Suprapubic skin (tissue), 4 donors: ENCODE measurements around the gene ADCY6.

Experiments
- CTCF ChIP-seq, 2 donors: fragments of 200-600 bp in 1 of 2; fragments of 450-650 bp in 1 of 2; sonication (generic) in 1 of 2; IDR thresholded peaks; one replicate each; pipeline ENCODE4 v1.5.1; 2016 to 2019; ENCODE audit warnings: antibody characterized with exemption in 2 of 2, mild to moderate bottlenecking in 1 of 2, moderate library complexity in 1 of 2
- EP300 ChIP-seq: sonication (generic); formaldehyde crosslinking; IDR thresholded peaks from one replicate; pipeline ENCODE4 v1.6.1; 2017; ENCODE audit warnings: antibody characterized with exemption
- POLR2A ChIP-seq, 2 donors: fragments of 450-650 bp; IDR thresholded peaks; one replicate each; pipeline ENCODE4 v1.6.1; 2017; ENCODE audit warnings: antibody characterized with exemption in 2 of 2, mild to moderate bottlenecking in 2 of 2, moderate library complexity in 2 of 2
- POLR2AphosphoS5 ChIP-seq, 3 donors: sonication (generic); formaldehyde crosslinking; IDR thresholded peaks; one replicate each; pipeline ENCODE4 v1.6.1; 2017; ENCODE audit warnings: antibody characterized with exemption in 3 of 3

DNA sequence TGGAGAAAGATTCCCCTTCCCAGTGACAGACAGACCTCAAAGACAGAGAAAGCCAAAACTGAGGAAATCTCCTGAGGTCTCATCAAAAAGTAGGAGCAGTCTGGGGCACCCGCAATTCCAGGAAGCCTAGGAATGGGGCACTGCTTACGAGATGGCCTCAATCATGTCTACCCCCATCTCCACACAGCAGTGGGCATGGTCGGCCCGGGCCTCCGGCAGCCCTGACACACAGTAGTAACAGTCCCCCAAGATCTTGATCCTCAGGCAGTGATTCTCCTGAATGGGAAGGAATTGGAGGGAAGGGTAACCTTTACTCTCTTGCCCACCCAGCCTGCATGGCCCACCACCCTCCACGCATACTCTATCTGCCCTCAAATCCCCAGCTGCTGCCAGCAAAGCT lies 11.9 kb downstream of the ADCY6 start:
- TF ChIP-seq EP300, result no peak
- no peak for TF ChIP-seq POLR2A (IDR thresholded peaks at IDR 0.05)
- no peak for TF ChIP-seq CTCF (IDR thresholded peaks at IDR 0.05)
- no peak for TF ChIP-seq POLR2AphosphoS5 (IDR thresholded peaks at IDR 0.05)
